HG02642 (cell line): ENCODE measurements around the gene MMP15.
"Not testable (repeated sequence)": the region's sequence is repeated elsewhere in the genome, so short reads cannot be mapped to it uniquely, and the experiment has no call there.

Experiments
- ATAC-seq: cut with Tn5 transposase; IDR thresholded peaks from one replicate; pipeline ENCODE4 v1.9.1; 2021; ENCODE audit warnings: mild to moderate bottlenecking; ENCODE audit not compliant: unreplicated experiment, poor library complexity

MMP15 gene

DNA sequence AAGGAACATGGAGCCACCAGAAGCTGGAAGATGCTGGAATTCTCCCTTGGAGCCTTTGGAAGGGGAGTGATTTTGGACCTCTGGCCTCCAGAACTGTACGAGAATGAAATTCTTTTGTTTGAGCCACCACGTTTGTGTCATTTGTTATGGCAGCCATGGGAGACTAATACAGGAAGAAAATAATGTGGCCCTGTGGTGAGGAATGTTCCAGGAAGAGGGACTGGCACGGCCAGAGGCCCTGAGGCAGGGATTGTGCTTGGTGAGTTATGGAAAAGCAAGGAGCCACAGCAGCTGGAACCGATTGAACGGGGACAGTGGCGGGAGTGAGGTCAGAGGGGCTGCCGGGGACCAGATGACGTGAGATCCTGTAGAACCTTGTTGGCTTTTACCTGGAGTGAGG is 52.2 kb downstream of the MMP15 start:
- ATAC-seq = no peak

DNA sequence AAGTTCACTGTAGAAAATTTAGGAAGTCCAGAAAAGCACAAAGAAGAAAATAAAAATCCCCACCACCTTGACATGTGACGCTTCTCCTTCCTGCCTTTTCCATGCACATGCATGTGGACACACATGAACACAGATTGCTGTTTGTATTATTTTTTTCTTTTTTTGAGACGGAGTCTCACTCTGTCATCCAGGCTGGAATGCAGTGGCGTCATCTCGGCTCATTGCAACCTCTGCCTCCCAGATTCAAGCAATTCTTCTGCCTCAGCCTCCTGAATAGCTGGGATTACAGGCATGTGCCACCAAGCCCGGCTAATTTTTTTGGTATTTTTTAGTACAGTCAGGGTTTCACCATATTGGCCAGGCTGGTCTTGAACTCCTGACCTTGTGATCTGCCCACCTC is 55.1 kb downstream of the MMP15 start:
- not testable (repeated sequence) for ATAC-seq

DNA sequence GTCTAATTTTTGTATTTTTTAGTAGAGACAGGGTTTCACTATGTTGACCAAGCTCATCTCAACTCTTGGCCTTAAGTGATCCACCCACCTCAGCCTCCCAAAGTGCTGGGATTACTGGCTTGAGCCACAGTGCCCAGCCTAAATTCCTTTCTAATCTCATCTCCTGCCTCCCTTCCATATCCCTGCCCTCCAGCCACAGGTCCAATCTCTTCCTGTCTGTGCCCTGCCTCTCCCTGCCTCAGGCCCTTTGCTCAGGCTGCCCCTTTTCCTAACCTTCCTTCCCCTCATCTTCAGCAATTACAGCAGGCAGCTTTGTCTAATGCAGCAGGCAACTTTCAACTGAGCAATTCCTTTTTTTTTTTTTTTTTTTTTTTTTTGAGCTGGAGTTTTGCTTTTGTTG is 56.8 kb downstream of the MMP15 start:
- ATAC-seq = no peak

DNA sequence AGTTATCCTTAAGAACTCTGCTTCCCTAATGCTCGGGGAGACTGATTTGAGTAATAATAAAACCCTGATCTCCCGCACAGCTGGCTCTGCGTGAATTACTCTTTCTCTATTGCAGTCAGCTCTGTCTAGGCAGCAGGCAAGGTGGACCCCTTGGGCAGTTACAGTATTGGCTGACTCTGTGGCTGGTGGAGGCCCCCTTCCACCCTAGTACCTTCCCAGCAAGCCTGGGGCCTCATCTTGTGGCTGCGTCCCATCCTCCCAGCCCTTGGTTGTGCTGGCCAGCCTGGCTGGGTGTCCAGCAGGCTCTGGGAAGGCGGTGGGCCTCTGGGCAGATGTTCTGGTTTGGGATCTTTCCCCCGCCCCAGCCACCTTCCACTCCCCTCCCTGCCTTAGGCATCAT is 59.1 kb downstream of the MMP15 start:
- ATAC-seq = no peak

DNA sequence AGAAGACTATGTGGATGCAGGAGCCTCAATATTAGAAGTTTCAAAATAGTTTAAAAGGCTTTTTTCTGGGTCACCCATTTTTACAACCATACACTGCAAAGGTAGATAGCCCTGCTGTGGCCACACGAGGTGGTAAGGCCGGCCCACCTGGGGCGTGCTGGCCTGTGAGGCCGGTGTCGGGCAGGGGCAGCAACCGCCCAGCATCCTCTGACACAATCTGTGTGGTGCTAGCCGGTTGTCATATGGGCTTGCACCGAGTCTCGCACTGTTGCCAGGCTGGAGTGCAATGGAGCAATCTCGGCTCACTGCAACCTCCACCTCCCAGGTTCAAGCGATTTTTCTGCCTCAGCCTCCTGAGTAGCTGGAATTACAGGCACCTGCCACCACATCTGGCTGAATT is 59.6 kb downstream of the MMP15 start:
- no peak for ATAC-seq

DNA sequence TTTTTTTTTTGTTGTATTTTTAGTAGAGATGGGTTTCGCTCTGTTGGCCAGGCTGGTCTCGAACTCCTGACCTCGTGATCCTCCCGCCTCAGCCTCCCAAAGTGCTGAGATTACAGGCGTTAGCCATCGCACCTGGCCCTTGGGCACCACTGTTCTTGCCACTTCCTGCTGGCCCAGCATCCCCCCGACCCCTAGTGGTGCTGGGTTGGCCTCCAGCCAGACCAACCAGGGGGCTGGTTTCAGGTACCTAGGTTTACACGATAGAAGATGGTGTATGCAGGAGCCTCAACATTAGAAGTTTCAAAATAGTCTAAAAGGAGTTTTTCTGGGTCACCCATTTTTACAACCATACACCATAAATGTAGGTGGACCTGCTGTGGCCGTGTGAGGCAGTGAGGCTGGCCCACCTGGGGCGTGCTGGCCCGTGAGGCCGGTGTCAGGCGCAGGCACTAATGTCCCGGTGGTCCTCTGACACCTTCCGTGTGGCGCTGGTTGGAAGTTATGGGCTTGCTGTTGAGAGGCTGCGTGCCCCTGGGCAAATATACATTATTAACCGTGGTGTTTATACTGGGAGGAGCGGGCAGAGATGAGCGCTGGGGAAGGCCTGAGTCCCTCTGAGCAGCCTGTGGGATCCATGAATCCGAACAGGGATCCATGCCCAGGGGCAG is 60.2 kb downstream of the MMP15 start:
- no peak for ATAC-seq

DNA sequence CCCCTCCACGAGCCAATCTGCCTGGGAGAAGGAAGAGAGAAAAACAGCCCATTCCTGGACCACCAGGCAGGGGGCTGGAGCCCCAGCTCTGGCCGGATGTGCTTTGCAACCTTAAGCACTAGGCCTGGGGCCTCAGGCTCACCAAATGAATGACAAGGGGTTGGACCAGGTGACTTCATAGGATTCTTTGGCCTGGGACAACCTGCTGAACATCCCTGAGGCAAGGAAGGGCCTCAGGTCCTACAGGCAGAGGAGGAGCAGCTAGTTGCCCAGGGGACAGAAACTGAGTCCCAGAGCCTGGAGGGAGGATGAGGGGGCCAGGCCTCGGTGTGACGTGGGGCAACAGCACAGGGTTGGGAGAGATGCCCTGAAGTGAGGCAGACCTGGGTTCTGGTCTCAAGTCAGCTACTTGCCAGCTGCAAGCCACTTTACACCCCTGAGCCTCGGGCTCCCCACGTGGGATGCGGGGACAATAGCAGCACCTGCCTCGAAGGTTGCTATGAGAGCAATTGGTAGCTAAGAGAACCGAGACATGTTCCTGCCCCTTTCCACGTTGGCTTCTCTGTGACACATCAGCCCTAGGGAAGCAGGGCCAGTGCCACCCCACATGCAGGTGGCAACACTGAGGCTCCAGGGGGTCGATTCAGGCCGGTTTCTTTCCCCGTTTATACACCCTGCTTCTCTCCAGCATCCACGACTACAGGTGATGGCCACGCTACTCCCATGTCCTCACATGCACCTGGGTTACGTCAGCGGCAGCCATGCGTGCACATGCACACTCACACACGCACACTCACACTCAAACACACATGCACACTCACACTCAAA is 61.0 kb downstream of the MMP15 start:
- ATAC-seq = no peak

DNA sequence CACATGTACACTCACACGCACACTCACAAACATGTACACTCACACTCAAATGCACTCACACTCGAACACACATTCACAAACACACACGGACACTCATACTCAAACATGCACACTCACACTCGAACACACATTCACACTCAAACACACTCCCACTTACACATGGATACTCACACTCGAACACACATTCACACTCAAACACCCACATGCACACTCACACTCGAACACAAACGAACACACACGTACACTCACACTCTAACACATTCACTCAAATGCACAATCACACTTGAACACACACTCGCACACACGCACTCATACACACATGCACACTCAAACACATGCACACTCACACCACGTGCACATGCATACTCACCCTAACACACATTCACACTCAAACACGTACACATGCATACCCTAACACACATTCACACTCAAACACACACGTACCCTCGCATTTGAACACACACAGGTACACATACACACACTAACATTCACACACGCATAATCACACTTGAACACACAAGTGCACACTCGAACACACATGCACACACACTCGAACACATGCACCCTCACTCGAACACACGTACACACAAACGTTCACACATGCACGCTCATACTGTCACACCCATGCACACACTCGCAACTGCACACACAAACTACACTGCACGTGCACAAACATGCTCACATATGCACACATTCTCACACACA is 61.8 kb downstream of the MMP15 start:
- ATAC-seq = no peak

DNA sequence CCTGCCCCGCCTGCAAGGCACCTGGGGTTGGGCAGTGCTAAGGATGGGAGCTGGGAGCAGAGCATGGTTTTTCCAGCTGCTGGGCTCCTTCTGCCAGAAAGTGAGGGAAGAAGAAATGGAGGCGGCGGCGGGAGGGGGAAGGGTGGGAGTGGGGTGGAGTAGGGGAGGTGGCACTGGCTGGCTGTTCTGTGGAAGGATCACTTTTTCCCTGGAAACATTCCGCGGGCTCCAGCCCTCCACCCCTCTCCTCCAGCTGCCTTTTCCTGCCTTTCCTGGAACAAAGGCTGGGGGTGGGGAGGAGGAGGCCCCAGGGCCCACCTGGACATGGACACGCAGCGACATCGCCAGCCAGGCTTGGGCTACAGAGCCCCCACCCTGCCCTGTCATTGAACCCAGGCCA is 62.5 kb downstream of the MMP15 start:
- no peak for ATAC-seq

DNA sequence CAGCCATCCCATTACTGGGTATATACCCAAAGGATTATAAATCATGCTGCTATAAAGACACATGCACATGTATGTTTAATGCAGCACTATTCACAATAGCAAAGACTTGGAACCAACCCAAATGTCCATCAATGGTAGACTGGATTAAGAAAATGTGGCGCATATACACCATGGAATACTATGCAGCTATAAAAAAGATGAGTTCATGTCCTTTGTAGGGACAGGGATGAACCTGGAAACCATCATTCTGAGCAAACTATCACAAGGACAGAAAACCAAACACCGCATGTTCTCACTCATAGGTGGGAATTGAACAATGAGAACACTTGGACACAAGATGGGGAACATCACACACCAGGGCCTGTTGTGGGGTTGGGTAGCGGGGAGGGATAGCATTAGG is 64.8 kb downstream of the MMP15 start:
- ATAC-seq = not testable (repeated sequence)

DNA sequence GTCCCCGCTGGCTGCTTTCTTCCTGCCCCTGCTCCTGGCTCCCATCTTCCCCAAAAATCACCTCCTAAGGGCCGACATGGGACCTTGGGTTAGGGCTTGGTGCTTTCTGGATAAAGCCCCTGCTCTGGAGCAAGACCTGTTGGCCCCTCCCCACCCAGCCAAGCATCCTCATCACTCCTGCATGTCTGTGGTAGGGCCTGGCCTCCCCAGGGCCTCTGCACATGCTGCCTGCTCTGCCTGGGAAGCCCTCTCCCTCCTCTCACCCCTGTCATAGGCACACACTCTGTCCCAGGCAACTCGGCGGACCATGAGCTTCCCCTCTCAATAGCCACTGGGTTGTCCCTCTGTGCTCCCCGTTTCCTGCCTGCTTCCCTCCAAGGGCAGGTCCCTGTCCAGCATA is 68.5 kb downstream of the MMP15 start:
- no peak for ATAC-seq

DNA sequence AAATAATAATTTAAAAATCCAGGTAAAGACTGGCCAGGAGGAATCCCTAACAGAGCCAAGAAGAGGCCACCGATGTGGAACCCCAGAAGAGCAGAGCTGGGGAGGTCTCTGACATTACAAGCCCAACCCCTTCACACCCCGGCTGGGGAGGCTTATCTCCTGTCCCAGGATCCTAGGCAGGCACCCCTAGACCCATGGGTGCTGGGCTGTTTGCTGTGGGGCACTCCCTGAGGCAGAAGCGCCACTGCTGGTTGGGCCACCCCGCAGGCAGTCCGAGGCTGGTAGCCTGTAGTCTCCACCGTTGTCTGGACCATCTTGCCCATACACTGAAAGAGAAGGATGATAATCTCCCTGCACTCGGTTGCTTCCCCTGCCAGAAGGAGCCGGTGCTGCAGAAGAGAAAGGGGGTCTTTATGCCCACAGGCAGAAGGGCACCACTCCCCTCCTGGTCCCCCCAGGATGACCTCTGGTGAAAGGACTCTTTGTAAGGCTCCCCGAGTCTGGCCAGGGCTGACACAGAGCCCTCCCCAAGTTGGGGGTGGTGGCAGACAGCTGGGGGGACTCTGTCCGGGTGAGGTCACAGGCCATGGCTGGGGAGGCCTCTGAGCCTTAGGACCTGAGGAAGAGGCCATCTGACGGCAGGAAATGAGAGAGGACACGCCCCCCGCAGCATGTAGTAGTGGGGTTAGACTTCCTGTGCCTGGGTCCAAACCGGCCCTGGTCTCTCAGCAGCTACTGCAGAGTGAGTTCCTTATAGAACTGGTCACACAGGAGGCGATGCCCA is 69.4 kb downstream of the MMP15 start:
- ATAC-seq = no peak

DNA sequence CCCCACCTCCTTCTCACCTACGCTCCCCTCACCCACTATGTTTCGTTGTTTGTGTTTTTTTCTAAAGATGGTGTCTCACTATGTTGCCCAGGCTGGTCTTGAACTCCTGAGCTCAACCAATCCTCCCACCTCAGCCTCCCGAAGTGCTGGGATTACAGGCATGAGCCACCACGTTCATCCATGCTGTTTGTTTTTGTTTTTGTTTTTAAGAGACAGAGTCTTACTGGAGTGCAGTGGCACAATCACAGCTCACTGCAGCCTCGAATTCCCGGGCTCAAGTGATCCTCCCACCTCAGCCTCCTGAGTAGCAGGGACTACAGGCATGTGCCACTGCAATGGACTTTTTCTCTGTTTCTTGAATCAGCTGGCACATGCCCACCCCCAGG is 70.0 kb downstream of the MMP15 start:
- ATAC-seq = not testable (repeated sequence)

DNA sequence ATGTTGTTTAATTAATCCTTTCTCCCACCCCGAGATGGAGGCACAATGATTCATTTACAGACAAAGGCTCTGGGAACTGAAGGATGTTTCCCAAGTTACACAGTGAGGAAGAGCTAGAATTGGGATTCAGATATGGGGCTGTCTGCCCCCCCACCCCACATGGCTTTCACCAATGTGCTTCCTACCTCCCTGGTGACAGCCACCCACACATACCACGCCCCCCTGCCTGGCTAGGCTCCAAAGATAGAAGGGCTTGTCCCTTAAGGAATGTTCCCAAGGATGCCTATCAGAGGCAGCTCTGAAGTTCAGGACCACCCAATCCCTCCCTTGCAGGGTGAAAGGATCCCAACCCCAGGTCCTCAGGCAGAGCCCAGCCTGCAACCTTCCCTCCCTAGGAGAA is 70.7 kb downstream of the MMP15 start:
- ATAC-seq = no peak
